IPS-18c (cell line): ENCODE results near the gene CEP104.

ENCODE experiments used
- H3K4me3 ChIP-seq: 2 replicates; pipeline ENCODE4 v1.7.0; 2013; ENCODE audit warnings: low read depth, mild to moderate bottlenecking, low read length, moderate library complexity; ENCODE audit not compliant: insufficient read depth
- H3K9me3 ChIP-seq: one replicate; pipeline ENCODE4 v1.6.1; 2013; ENCODE audit warnings: mild to moderate bottlenecking, low read length, moderate library complexity; ENCODE audit not compliant: control insufficient read depth, insufficient read depth

Gene CEP104

DNA sequence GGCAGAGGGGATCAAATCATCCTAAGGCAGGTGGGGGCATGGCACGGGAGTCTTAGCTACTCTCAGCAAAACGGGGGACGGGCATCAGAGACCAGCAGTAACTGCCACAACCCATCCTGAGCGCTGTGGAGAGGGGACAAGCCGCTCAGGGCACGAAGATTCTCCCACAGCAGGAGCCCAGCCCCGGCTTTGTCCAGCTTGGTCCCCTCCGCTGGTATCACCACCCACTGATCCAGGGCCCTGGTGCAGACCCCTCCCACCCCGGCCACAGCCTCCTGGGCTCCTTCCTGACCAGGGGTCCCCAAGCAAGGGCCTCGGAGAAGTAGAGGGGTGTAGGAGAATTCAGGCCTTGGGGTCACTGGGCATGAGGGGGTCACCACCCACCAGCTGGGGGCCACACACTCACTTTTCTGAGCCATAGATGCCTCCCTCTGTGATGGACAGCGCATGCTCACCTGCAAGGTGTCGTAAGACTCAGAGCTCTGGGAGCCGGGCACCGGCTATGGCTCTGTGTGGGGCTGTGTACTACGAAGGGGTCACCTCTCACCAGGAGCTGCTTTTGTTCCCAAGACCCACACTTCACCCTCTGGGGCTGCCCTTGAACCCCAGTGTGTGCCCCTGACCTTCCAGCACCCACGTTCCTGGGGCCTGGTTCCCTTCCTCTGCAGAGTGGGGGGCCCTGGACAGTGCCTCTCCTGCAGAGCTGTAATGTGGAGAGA is 86.8 kb downstream of the CEP104 start:
- Histone ChIP-seq H3K9me3 (peaks cover 7% of the 10 kb centered on the region), H3K4me3 (no peak overlapping the region)

DNA sequence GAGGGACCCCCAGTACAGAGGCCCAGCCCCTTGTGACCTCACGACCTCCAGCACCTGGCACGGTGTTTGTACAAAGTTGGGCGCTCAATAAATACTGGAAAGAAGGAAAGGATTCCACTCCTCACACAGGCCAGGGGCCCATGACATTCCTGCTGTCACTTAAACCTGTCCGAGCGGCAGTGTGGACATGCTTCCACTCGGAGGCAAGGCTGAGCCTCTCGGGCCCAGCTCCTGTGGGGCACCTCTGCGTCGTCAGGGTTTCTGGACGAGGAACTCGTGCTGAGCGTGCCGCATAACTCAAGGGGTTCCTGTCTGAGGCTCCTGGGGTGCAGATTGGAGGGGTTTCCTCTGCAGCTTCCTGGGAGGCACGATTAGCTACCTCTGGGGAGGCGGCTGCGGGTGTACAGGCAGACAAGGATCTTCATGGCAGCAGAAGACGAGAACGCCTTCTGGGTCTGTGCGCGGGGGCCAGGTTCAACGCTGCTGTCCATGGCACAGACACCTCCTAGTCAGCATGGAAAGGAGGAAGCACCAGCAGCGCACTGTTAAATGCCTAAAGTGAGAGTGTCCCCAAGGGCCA is 88.1 kb downstream of the CEP104 start:
- H3K4me3 ChIP-seq: no peak overlapping the region
- peaks cover 7% of the 10 kb centered on the region for H3K9me3 ChIP-seq

DNA sequence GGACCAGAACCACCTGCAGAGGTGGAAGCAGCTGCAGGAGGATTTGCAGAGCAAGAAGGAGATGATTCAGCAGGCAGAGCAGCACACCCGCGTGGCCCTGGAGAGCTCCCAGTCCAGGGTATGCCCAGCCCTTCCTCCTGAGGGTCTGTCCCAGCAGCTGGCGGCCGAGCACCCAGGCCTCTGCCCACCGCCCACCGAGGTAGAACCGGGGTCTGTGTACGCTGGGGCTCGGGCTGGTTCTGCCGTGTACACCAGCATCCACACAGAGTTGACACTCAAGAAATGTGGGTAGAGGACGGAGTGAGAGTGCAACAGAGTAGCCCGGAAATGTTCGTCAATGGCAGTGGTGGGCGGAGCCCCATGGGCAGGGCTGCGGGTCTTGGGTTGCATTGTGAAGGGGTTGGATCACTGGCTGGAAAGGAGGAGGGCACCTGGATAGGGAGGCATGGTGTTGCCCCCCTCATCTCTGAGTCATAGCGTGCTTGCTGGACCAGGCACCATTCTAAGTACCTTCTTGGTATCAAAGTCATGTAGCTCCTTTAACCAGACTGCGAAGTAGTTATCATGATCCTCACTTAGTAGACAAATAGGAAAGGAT is 89.6 kb downstream of the CEP104 start:
- Histone ChIP-seq H3K9me3 (peaks cover 9% of the 10 kb centered on the region), H3K4me3 (no peak overlapping the region)

DNA sequence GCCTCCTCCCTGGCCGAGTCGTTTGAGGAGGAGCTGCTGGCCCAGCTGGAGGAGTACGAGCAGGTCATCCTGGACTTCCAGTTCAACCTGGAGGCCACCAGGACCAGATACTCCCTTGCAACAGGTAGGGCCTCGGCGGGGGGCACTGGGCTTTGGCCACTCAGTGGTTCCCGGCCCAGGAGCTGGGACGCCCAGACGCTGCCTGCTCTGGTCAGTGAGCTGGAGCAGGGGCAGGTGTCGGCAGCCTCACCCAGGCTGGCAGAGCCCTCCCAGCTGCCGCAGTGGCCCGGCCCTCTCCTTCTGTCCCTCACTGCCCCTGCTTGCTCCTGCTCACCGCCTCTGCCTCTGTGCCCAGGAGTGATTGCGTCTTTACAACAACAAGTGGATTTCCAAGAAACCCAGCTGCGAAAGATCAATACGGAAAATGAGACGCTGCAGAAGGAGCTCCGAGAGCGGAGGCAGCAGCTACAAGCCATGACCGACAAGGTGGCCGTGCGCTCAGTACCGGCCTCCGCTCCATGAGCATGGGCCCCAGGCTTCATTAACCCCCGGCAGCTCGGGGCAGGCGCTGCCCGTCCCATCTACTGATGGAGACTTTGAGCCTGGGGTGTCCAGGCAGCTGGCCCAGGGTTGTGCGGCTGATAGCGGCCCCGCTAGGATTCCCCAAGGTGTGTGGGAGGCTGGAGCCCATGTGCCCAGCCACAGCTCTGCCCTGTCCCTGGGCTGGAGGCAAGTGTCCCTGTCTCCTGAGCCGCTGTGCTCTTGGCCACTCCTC is 93.5 kb downstream of the CEP104 start:
- H3K4me3 ChIP-seq: no peak overlapping the region
- H3K9me3 ChIP-seq: peaks cover 6% of the 10 kb centered on the region

- Histone ChIP-seq H3K9me3 (peaks cover 6% of the 10 kb centered on the region), H3K4me3 (no peak overlapping the region)
Observed at GRCh38 chr1:3762873-3763228, 94.2 kb downstream of the CEP104 start.

DNA sequence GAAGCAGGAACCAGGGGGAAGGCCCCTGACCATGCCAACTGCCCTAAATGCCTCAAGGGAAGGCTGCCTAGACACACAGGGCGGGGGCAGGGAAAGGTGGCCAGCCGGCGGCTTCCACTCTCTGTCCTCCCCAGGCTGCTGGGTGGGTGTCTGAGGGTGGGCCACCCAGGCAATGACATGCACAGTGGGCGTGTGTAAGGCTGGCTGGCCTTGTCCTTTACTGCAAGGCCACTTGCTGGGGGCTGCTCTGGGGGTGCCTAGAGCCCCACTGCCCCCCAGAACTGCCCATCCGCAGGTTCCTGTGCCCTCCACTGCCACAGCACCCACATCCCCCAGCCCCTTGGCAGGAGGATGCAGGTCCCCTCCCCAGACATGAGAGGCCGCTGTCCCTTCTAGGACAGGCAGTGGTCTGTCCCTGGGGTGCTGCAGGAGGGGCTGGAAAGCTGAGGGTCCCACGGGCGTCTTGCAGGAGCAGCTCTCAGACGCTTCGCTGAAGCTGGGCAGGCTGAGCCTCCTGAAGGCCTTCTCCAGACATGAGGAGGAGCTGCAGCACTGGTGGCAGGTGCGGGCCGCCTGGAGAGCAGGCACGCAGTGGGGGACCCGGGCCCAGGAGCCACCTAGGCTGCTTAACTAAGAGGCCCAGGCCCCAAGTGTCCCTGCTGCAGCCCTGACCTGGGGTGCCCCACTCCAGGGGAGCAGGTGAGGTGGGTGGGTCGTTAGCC is 94.7 kb downstream of the CEP104 start:
- Histone ChIP-seq H3K4me3 (no peak overlapping the region), H3K9me3 (peaks cover 6% of the 10 kb centered on the region)
